ENCODE data around the gene PEAK1.

PEAK1 gene

GRCh38 chr15:77067691-77068367 lies 352.1 kb downstream of the PEAK1 start:
- in situ Hi-C loops (cut with HindIII; ENCODE audit: low pct_ligation_motif_present, low pct_unique_long_range_greater_than_20kb, low sequenced_read_pairs) = no loop called here
- DNase-seq = no peak

- no peak for DNase-seq
- in situ Hi-C loops (cut with HindIII; ENCODE audit: low pct_ligation_motif_present, low pct_unique_long_range_greater_than_20kb, low sequenced_read_pairs) = no loop called here
These were observed 352.8 kb downstream of the PEAK1 start for GRCh38 chr15:77066971-77067690.

- in situ Hi-C loops (cut with HindIII; ENCODE audit: low pct_ligation_motif_present, low pct_unique_long_range_greater_than_20kb, low sequenced_read_pairs) = no loop called here
- peak; percentile 71 for DNase-seq
These were observed 355.2 kb downstream of the PEAK1 start for GRCh38 chr15:77064539-77065308.

- in situ Hi-C loops (cut with HindIII; ENCODE audit: low pct_ligation_motif_present, low pct_unique_long_range_greater_than_20kb, low sequenced_read_pairs) = no loop called here
- no peak for DNase-seq
These were observed 355.8 kb downstream of the PEAK1 start for GRCh38 chr15:77064063-77064462.

GRCh38 chr15:77063249-77063648 lies 356.7 kb downstream of the PEAK1 start:
- DNase-seq = no peak
- in situ Hi-C loops (cut with HindIII; ENCODE audit: low pct_ligation_motif_present, low pct_unique_long_range_greater_than_20kb, low sequenced_read_pairs) = no loop called here

- in situ Hi-C loops (cut with HindIII; ENCODE audit: low pct_ligation_motif_present, low pct_unique_long_range_greater_than_20kb, low sequenced_read_pairs) = no loop called here
These were observed 359.4 kb downstream of the PEAK1 start for GRCh38 chr15:77060546-77060945.

GRCh38 chr15:77059786-77060361 lies 360.0 kb downstream of the PEAK1 start:
- in situ Hi-C loops (cut with HindIII; ENCODE audit: low pct_ligation_motif_present, low pct_unique_long_range_greater_than_20kb, low sequenced_read_pairs) = no loop called here
- no peak for DNase-seq

More at GRCh38 chr15:77060546-77060945, 359.4 kb downstream of the PEAK1 start:
- DNase-seq = no peak

GRCh38 chr15:77058468-77058867 lies 361.4 kb downstream of the PEAK1 start:
- no peak for DNase-seq
- in situ Hi-C loops (cut with HindIII; ENCODE audit: low pct_ligation_motif_present, low pct_unique_long_range_greater_than_20kb, low sequenced_read_pairs) = no loop called here

GRCh38 chr15:77057685-77058084 lies 362.2 kb downstream of the PEAK1 start:
- in situ Hi-C loops (cut with HindIII; ENCODE audit: low pct_ligation_motif_present, low pct_unique_long_range_greater_than_20kb, low sequenced_read_pairs) = no loop called here
- no peak for DNase-seq

GRCh38 chr15:77057072-77057471 lies 362.8 kb downstream of the PEAK1 start:
- no peak for DNase-seq
- in situ Hi-C loops (cut with HindIII; ENCODE audit: low pct_ligation_motif_present, low pct_unique_long_range_greater_than_20kb, low sequenced_read_pairs) = no loop called here

GRCh38 chr15:77053709-77054108 lies 366.2 kb downstream of the PEAK1 start:
- in situ Hi-C loops (cut with HindIII; ENCODE audit: low pct_ligation_motif_present, low pct_unique_long_range_greater_than_20kb, low sequenced_read_pairs) = no loop called here

GRCh38 chr15:77052556-77052955 lies 367.3 kb downstream of the PEAK1 start:
- no peak for DNase-seq
- in situ Hi-C loops (cut with HindIII; ENCODE audit: low pct_ligation_motif_present, low pct_unique_long_range_greater_than_20kb, low sequenced_read_pairs) = no loop called here

More at GRCh38 chr15:77053709-77054108, 366.2 kb downstream of the PEAK1 start:
- no peak for DNase-seq

Data from ACHN (cell line).